Osteoblast (primary cell): Measurements from ENCODE around the gene SCUBE3. TPM values are rescaled to one million over a fixed set of nuclear protein-coding genes. Genes with fewer than 3 reads are reported as not detected.
A peak's percentile ranks its signal among the peaks of the same experiment; 100 is the strongest.

Experiments used
- DNase-seq: peaks from one replicate; pipeline ENCODE4 v3.0.0; 2011; ENCODE audit warnings: low spot score, mixed read lengths; ENCODE audit not compliant: insufficient read length; ENCODE audit errors: missing footprints
- H2AFZ ChIP-seq: 2 replicates; pipeline ENCODE4 v1.6.0; 2011; ENCODE audit warnings: mild to moderate bottlenecking, low read length
- H3K27ac ChIP-seq: 2 replicates; pipeline ENCODE4 v1.5.1; 2011; ENCODE audit warnings: mild to moderate bottlenecking, low read depth, low read length, moderate library complexity
- H3K27me3 ChIP-seq: 2 replicates; pipeline ENCODE4 v1.6.0; 2012; ENCODE audit warnings: mild to moderate bottlenecking, control low read depth, inconsistent platforms, low read length, moderate library complexity; ENCODE audit not compliant: insufficient read depth
- H3K36me3 ChIP-seq: 2 replicates; pipeline ENCODE4 v1.5.1; 2011; ENCODE audit warnings: mild to moderate bottlenecking, low read length, control low read depth, moderate library complexity; ENCODE audit not compliant: insufficient read depth
- H3K4me1 ChIP-seq: 2 replicates; pipeline ENCODE4 v1.5.1; 2011; ENCODE audit warnings: mild to moderate bottlenecking, low read length, control low read depth, moderate library complexity; ENCODE audit not compliant: insufficient read depth
- H3K4me2 ChIP-seq: 2 replicates; pipeline ENCODE4 v1.6.0; 2011; ENCODE audit warnings: mild to moderate bottlenecking, low read length; ENCODE audit not compliant: insufficient read depth
- H3K4me3 ChIP-seq: fragments of 200-600 bp; sonication (generic); 3 replicates; pipeline ENCODE4 v1.5.1; 2012; ENCODE audit warnings: mild to moderate bottlenecking, low read length, inconsistent platforms; ENCODE audit not compliant: insufficient read depth
- H3K79me2 ChIP-seq: 2 replicates; pipeline ENCODE4 v1.6.0; 2012; ENCODE audit warnings: mild to moderate bottlenecking, low read length, control low read depth, inconsistent platforms; ENCODE audit not compliant: insufficient read depth
- H3K9me3 ChIP-seq: 2 replicates; pipeline ENCODE4 v1.5.1; 2011; ENCODE audit warnings: low read depth, low read length, control low read depth
- H4K20me1 ChIP-seq: 2 replicates; pipeline ENCODE4 v1.6.0; 2012; ENCODE audit warnings: mild to moderate bottlenecking, low read length, control low read depth; ENCODE audit not compliant: insufficient read depth
- total RNA-seq: library from RNA; depleted of rRNA; stranded (reverse); fragments of >200 nt; gene quantifications from 2 replicates; pipeline ENCODE4 v1.2.3, GENCODE V29; 2012
- TF ChIP-seq, protein P1 (sequence below): IDR thresholded peaks from 2 replicates; pipeline ENCODE4 v1.5.1; 2011; ENCODE audit warnings: mild to moderate bottlenecking, low read depth, low read length, moderate library complexity; ENCODE audit errors: extremely low read depth

SCUBE3 gene
- total RNA-seq, 1 donor: 30.4 TPM

DNA sequence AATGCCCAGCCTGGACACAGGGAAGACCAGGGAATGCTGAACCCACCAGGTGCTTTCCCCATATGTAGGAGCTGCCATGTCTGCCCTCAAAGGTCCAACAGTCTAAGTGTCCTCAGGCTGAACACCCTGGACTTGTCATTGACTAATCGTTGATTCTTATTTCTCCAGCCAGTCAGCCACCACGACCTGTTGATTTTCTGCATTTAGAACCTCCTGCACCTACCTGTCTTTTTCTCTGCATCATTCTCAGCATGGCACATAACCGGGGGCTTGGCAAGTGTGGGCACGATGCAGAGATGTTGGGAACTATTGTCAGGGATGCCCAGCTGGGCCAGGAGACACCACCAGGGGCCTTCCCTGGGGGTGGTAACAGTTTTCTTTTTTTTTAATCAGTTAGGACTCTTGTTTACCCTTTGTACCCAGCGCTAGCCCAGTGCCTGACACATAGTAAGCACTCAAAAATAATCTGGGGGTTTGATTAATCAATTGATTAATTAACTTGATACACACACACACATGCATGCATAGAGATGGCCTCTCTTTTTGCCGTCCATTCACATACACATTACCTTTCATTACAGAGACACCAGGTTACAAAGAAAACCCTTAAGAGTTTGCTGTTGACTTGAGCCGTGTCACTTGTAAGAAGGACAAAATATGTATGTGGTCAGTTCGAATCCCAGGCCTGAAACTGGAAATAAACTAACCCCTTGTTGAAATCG lies 29.0 kb upstream of the SCUBE3 start:
- Histone ChIP-seq H4K20me1 (no peaks in the 10 kb centered on the region), H3K4me1 (peaks cover 38% of the 10 kb centered on the region), H3K4me2 (peak overlapping the region; percentile 34), H3K9me3 (no peaks in the 10 kb centered on the region), H3K4me3 (no peak overlapping the region), H3K79me2 (no peaks in the 10 kb centered on the region), H3K36me3 (no peaks in the 10 kb centered on the region), H3K27me3 (no peaks in the 10 kb centered on the region), H3K27ac (peak overlapping the region; percentile 53), H2AFZ (no peak overlapping the region)
- no peak for DNase-seq
- TF ChIP-seq, protein P1, sequence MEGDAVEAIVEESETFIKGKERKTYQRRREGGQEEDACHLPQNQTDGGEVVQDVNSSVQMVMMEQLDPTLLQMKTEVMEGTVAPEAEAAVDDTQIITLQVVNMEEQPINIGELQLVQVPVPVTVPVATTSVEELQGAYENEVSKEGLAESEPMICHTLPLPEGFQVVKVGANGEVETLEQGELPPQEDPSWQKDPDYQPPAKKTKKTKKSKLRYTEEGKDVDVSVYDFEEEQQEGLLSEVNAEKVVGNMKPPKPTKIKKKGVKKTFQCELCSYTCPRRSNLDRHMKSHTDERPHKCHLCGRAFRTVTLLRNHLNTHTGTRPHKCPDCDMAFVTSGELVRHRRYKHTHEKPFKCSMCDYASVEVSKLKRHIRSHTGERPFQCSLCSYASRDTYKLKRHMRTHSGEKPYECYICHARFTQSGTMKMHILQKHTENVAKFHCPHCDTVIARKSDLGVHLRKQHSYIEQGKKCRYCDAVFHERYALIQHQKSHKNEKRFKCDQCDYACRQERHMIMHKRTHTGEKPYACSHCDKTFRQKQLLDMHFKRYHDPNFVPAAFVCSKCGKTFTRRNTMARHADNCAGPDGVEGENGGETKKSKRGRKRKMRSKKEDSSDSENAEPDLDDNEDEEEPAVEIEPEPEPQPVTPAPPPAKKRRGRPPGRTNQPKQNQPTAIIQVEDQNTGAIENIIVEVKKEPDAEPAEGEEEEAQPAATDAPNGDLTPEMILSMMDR: no peak

DNA sequence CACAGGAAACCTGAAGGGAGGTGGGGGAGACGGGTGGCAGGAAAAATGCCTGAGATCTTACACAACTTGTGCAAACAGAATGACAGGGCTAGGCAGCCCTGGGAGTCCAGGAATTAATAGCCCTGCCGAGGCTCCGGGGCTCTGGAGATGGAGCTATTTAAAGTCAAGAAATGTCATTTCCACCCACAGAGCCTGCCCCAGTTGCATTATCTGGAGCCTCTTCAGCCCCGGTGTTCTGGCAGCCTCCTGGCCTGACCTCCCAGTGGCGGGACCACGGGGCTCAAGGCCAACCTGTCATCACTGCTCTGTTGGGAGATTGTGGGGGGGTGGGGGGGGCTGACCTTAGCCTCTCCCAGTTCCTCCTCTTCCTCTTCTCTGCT lies 28.5 kb upstream of the SCUBE3 start:
- no peaks in the 10 kb centered on the region for H4K20me1 ChIP-seq
- H3K27me3 ChIP-seq: no peaks in the 10 kb centered on the region
- peak; percentile 84 for DNase-seq
- no peak overlapping the region for H2AFZ ChIP-seq
- H3K4me3 ChIP-seq: no peak overlapping the region
- H3K4me2 ChIP-seq: peak overlapping the region; percentile 34
- no peaks in the 10 kb centered on the region for H3K79me2 ChIP-seq
- TF ChIP-seq, protein P1: no peak
- no peaks in the 10 kb centered on the region for H3K9me3 ChIP-seq
- H3K4me1 ChIP-seq: peaks cover 40% of the 10 kb centered on the region
- H3K27ac ChIP-seq: peak overlapping the region; percentile 53
- H3K36me3 ChIP-seq: no peaks in the 10 kb centered on the region

DNA sequence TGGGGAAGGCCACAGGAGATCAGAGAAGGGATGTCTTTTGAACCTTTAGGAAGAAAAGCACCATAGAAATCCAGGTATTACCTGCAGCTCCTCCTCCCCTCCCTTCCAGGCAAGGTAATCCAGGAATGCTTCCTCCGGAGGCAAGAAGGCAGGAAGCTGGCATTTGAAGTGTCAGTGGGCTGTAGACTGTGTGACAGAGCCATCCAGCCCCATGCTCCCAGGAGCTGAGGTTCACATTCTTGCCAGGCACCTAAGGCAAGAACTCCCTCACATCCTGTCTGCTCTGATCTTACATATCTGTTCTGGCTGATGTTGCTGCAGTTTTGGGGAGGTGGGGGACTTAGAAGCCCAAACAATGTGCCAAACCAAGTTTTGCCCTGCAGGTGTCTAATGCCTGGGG lies 27.8 kb upstream of the SCUBE3 start:
- no peaks in the 10 kb centered on the region for H3K9me3 ChIP-seq
- H3K36me3 ChIP-seq: no peaks in the 10 kb centered on the region
- no peak overlapping the region for H3K4me2 ChIP-seq
- no peak overlapping the region for H3K4me3 ChIP-seq
- H3K27ac ChIP-seq: peak overlapping the region; percentile 53
- TF ChIP-seq, protein P1: no peak
- no peaks in the 10 kb centered on the region for H4K20me1 ChIP-seq
- peaks cover 39% of the 10 kb centered on the region for H3K4me1 ChIP-seq
- H2AFZ ChIP-seq: no peak overlapping the region
- no peaks in the 10 kb centered on the region for H3K79me2 ChIP-seq
- DNase-seq: no peak
- H3K27me3 ChIP-seq: no peaks in the 10 kb centered on the region

DNA sequence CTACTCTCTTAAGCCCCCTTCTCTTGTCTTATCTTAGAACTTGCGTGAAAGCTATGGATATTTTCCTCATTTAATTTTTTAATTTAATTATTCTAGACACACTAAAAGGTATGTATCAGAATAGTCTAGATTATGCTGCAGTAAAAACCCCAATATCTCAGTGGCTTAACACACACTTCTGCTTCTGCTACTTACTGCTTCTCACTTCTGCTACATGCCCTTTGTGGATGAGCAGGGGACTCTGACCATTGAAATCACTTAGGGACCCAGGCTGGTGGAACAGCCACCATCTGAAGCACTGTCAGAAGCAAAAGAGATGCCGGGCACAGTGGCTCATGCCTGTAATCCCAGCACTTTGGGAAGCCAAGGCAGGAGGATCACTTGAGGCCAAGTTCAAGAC lies 27.2 kb upstream of the SCUBE3 start:
- DNase-seq: no peak
- no peak overlapping the region for H3K4me3 ChIP-seq
- peaks cover 33% of the 10 kb centered on the region for H3K4me1 ChIP-seq

More for the DNA sequence above, 27.2 kb upstream of the SCUBE3 start:
- Histone ChIP-seq H4K20me1 (no peaks in the 10 kb centered on the region), H3K27me3 (no peaks in the 10 kb centered on the region), H3K79me2 (no peaks in the 10 kb centered on the region), H3K36me3 (no peaks in the 10 kb centered on the region), H3K4me2 (no peak overlapping the region), H3K27ac (no peak overlapping the region), H2AFZ (no peak overlapping the region), H3K9me3 (no peaks in the 10 kb centered on the region)
- TF ChIP-seq, protein P1: no peak
